ENCODE data around the gene C14orf180.

C14orf180 gene

DNA sequence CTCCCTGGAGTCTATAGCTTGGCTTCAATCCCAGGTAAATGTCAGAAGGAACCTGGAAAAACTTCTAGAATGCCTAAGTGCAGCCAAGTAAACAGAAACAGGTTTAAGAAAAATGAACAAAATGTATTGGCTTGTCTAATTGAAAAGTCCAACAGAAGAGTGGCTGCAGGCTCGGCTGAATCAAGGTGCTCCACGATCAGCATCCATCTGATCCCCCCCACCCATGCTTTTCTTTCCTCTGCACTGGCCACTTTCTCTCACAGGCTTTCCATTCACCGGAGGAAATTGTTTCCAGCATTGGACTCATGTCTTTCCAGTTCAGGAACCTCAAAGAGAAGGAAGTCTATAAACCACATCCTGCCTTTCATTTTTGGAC lies 42.0 kb upstream of the C14orf180 start:
- H3K27me3 ChIP-seq (replicated peaks; ENCODE audit: insufficient read depth, low read length), result peaks cover 33% of the 10 kb centered on the region

DNA sequence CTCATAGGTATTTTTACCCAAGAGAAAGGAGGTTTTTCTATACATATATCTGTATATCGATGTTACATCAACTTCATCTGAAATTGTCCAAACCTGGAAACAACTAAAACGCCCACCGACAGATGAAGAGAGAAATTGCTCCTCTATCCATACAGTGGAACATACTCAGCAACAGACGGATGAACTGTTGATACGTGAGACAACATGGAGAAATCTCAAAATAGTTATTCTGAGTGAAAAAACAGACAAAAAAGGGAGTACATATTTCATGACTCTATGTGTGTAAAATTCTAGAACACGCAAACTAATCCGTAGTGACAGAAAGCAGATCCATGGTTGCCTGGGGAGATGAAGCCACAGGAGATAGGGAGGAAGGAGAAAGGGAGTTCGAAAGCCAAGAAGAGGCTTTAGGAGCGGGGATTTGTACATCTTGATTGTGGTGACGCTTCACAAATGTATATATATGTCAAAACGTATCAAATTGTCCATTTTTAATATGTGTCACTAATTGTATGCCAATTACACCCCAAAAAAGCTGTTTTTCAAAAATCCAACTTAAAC lies 37.6 kb upstream of the C14orf180 start:
- no peak overlapping the region for H3K4me2 ChIP-seq (ENCODE audit: low read depth, low read length)
- peaks cover 59% of the 10 kb centered on the region for H3K27me3 ChIP-seq (replicated peaks; ENCODE audit: insufficient read depth, low read length)
- DNase-seq, result no peak
- no peaks in the 10 kb centered on the region for H3K9me2 ChIP-seq (replicated peaks; ENCODE audit: insufficient read depth, low read length)
- H4K20me1 ChIP-seq (ENCODE audit: insufficient read depth, low read length), result no peaks in the 10 kb centered on the region
- no peaks in the 10 kb centered on the region for H3K36me3 ChIP-seq (replicated peaks; ENCODE audit: insufficient read depth, low read length)
- no peak overlapping the region for H3K27ac ChIP-seq (ENCODE audit: low read length)
- no peaks in the 10 kb centered on the region for H3K4me1 ChIP-seq (ENCODE audit: low read length)
- H3K9ac ChIP-seq (ENCODE audit: low read length), result no peak overlapping the region
- H3K79me2 ChIP-seq (ENCODE audit: low read length), result no peaks in the 10 kb centered on the region
- no peak overlapping the region for H3K4me3 ChIP-seq (ENCODE audit: low read length)
- H3K9me3 ChIP-seq (replicated peaks; ENCODE audit: insufficient read depth, low read length), result no peaks in the 10 kb centered on the region
- TF ChIP-seq, protein P1, sequence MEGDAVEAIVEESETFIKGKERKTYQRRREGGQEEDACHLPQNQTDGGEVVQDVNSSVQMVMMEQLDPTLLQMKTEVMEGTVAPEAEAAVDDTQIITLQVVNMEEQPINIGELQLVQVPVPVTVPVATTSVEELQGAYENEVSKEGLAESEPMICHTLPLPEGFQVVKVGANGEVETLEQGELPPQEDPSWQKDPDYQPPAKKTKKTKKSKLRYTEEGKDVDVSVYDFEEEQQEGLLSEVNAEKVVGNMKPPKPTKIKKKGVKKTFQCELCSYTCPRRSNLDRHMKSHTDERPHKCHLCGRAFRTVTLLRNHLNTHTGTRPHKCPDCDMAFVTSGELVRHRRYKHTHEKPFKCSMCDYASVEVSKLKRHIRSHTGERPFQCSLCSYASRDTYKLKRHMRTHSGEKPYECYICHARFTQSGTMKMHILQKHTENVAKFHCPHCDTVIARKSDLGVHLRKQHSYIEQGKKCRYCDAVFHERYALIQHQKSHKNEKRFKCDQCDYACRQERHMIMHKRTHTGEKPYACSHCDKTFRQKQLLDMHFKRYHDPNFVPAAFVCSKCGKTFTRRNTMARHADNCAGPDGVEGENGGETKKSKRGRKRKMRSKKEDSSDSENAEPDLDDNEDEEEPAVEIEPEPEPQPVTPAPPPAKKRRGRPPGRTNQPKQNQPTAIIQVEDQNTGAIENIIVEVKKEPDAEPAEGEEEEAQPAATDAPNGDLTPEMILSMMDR (IDR thresholded peaks at IDR 0.05; ENCODE audit: low read length), result no peak
- TF ChIP-seq EZH2 (optimal IDR thresholded peaks at IDR 0.05; ENCODE audit: low read depth, low read length), result no peak
- no peak for TF ChIP-seq EZH2phosphoT487 (IDR thresholded peaks at IDR 0.05; ENCODE audit: low read length)
- no peaks in the 10 kb centered on the region for H3F3A ChIP-seq (ENCODE audit: insufficient read depth, low read length)
- no peak overlapping the region for H2AFZ ChIP-seq (ENCODE audit: low read length)

More for the DNA sequence above, 42.0 kb upstream of the C14orf180 start:
- H3K4me1 ChIP-seq (ENCODE audit: low read length), result no peaks in the 10 kb centered on the region
- H2AFZ ChIP-seq (ENCODE audit: low read length), result no peak overlapping the region
- no peak overlapping the region for H3K4me2 ChIP-seq (ENCODE audit: low read depth, low read length)
- H3K9me3 ChIP-seq (replicated peaks; ENCODE audit: insufficient read depth, low read length), result no peaks in the 10 kb centered on the region
- no peak overlapping the region for H3K27ac ChIP-seq (ENCODE audit: low read length)
- H3K9ac ChIP-seq (ENCODE audit: low read length), result no peak overlapping the region
- TF ChIP-seq EZH2phosphoT487 (IDR thresholded peaks at IDR 0.05; ENCODE audit: low read length) (no peak), EZH2 (optimal IDR thresholded peaks at IDR 0.05; ENCODE audit: low read depth, low read length) (no peak)
- TF ChIP-seq, protein P1 (IDR thresholded peaks at IDR 0.05; ENCODE audit: low read length), result no peak
- H4K20me1 ChIP-seq (ENCODE audit: insufficient read depth, low read length), result no peaks in the 10 kb centered on the region
- H3K79me2 ChIP-seq (ENCODE audit: low read length), result no peaks in the 10 kb centered on the region
- no peak for DNase-seq
- H3F3A ChIP-seq (ENCODE audit: insufficient read depth, low read length), result no peaks in the 10 kb centered on the region
- H3K36me3 ChIP-seq (replicated peaks; ENCODE audit: insufficient read depth, low read length), result no peaks in the 10 kb centered on the region
- H3K4me3 ChIP-seq (ENCODE audit: low read length), result no peak overlapping the region
- H3K9me2 ChIP-seq (replicated peaks; ENCODE audit: insufficient read depth, low read length), result no peaks in the 10 kb centered on the region

DNA sequence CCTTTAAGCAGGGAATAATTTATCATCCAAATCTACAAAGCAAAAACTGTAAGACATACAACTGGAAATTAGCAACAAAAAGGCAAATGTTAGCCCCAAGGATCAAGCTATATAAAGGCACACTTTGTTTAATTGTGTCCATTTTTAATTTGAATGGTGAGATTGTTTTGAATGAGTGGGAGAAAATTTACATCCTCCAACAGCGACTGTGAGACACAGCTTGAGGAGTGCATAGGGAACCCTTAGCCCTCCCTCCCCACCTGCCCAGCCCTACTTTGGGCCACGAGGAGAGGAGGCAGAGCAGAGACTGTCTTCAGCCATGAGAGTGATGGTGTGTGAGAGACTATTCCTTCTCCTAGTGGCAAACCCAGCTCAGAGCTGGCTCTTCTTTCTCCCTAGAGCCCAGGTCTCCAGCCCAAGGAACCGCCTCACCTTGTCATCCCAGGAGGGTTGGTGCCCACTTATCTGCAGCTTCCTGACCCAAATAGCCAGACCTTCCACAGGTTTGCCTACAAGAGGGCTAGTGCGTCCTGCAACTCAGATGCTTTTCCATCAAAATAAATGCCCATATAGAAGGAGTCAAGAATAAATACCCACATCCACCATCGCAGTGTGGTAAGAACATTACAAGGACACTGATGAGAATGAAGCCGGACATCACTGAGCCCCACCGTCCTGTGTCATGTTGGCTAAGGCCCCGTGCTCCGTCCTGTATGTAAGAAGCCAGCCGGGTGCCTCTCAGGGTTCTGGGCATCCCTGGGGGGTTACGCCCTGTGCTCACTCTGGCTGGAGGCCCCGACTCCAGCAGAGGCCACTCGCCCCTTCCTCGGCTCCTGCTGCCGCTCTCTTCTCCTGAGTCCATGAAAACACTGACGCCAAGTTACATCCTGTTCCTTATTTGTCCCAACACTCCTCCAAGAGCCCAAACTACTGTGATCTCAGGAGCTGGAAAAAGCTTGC lies 36.4 kb upstream of the C14orf180 start:
- no peaks in the 10 kb centered on the region for H3K9me2 ChIP-seq (replicated peaks; ENCODE audit: insufficient read depth, low read length)
- no peaks in the 10 kb centered on the region for H3K9me3 ChIP-seq (replicated peaks; ENCODE audit: insufficient read depth, low read length)
- H3K27ac ChIP-seq (ENCODE audit: low read length), result no peak overlapping the region
- H3F3A ChIP-seq (ENCODE audit: insufficient read depth, low read length), result no peaks in the 10 kb centered on the region
- H3K4me3 ChIP-seq (ENCODE audit: low read length), result no peak overlapping the region
- H4K20me1 ChIP-seq (ENCODE audit: insufficient read depth, low read length), result no peaks in the 10 kb centered on the region
- H3K27me3 ChIP-seq (replicated peaks; ENCODE audit: insufficient read depth, low read length), result peaks cover 54% of the 10 kb centered on the region
- no peak overlapping the region for H2AFZ ChIP-seq (ENCODE audit: low read length)
- H3K4me2 ChIP-seq (ENCODE audit: low read depth, low read length), result no peak overlapping the region
- no peak overlapping the region for H3K9ac ChIP-seq (ENCODE audit: low read length)
- no peaks in the 10 kb centered on the region for H3K4me1 ChIP-seq (ENCODE audit: low read length)
- no peaks in the 10 kb centered on the region for H3K79me2 ChIP-seq (ENCODE audit: low read length)
- no peaks in the 10 kb centered on the region for H3K36me3 ChIP-seq (replicated peaks; ENCODE audit: insufficient read depth, low read length)
- no peak for TF ChIP-seq EZH2phosphoT487 (IDR thresholded peaks at IDR 0.05; ENCODE audit: low read length)
- TF ChIP-seq EZH2 (optimal IDR thresholded peaks at IDR 0.05; ENCODE audit: low read depth, low read length), result no peak
- TF ChIP-seq, protein P1 (IDR thresholded peaks at IDR 0.05; ENCODE audit: low read length), result no peak
- no peak for DNase-seq

Data from MM.1S (cell line).